Astrocyte of the cerebellum (primary cell): ENCODE measurements around the gene CNST.
"Not testable (repeated sequence)": the region's sequence is repeated elsewhere in the genome, so short reads cannot be mapped to it uniquely, and the experiment has no call there.

Source experiments
- DNase-seq: peaks from one replicate; pipeline ENCODE4 v3.0.0-alpha.2; 2011; ENCODE audit warnings: low read depth
- H3K4me3 ChIP-seq: 2 replicates; pipeline ENCODE4 v1.5.1; 2011; ENCODE audit warnings: mild to moderate bottlenecking, low read depth, low read length, moderate library complexity
- CTCF ChIP-seq: IDR thresholded peaks from 2 replicates; pipeline ENCODE4 v1.5.1; 2012; ENCODE audit warnings: low read length, low read depth, moderate library complexity, mild to moderate bottlenecking; ENCODE audit errors: missing control alignments
- in situ Hi-C: cut with HindIII; loops from 2 replicates; pipeline ENCODE4 v1.10.0; 2017; ENCODE audit warnings: low sequenced_read_pairs

The CNST gene

GRCh38 chr1:246681900-246682895 is 115.9 kb downstream of the CNST start:
- DNase-seq = no peak
- in situ Hi-C loops = no loop called here
- no peak for TF ChIP-seq CTCF
- no peak overlapping the region for H3K4me3 ChIP-seq

GRCh38 chr1:246683521-246683920 is 117.3 kb downstream of the CNST start:
- in situ Hi-C loops = no loop called here
- DNase-seq = no peak
- TF ChIP-seq CTCF = no peak

GRCh38 chr1:246687002-246687401 is 120.7 kb downstream of the CNST start:
- DNase-seq = no peak
- in situ Hi-C loops = no loop called here
- no peak overlapping the region for H3K4me3 ChIP-seq
- TF ChIP-seq CTCF = no peak

More at GRCh38 chr1:246683521-246683920, 117.3 kb downstream of the CNST start:
- no peak overlapping the region for H3K4me3 ChIP-seq

GRCh38 chr1:246689409-246690008 is 123.3 kb downstream of the CNST start:
- peak overlapping the region; percentile 24 for H3K4me3 ChIP-seq
- DNase-seq = peak; percentile 37
- in situ Hi-C loops = no loop called here
- TF ChIP-seq CTCF = peak; percentile 88

GRCh38 chr1:246690100-246690499 is 123.8 kb downstream of the CNST start:
- DNase-seq = no peak
- no peak for TF ChIP-seq CTCF
- H3K4me3 ChIP-seq = no peak overlapping the region
- in situ Hi-C loops = no loop called here

- no peak overlapping the region for H3K4me3 ChIP-seq
- in situ Hi-C loops = no loop called here
- no peak for DNase-seq
- TF ChIP-seq CTCF = no peak
Measured at GRCh38 chr1:246691622-246692495, 125.6 kb downstream of the CNST start.

GRCh38 chr1:246694213-246694895 is 128.1 kb downstream of the CNST start:
- H3K4me3 ChIP-seq, DNase-seq, in situ Hi-C loops: not testable (repeated sequence)
